HFFc6 (cell line): ENCODE results near the gene F12. TPM values are rescaled to one million over a fixed set of nuclear protein-coding genes. Genes with fewer than 3 reads are reported as not detected.

Experiments used
- DNase-seq: peaks from one replicate; pipeline ENCODE4 v3.0.0-alpha.2; 2018
- H3K27ac Mint-ChIP-seq: 2 replicates; pipeline ENCODE4 v1.8.0; 2020; ENCODE audit warnings: mild to moderate bottlenecking, mixed read lengths
- H3K27me3 Mint-ChIP-seq: 2 replicates; pipeline ENCODE4 v1.8.0; 2021; ENCODE audit warnings: mild to moderate bottlenecking, moderate library complexity, mixed read lengths; ENCODE audit not compliant: insufficient read depth
- H3K36me3 Mint-ChIP-seq: 2 replicates; pipeline ENCODE4 v1.8.0; 2021; ENCODE audit warnings: low read depth, mixed read lengths
- H3K4me1 Mint-ChIP-seq: 2 replicates; pipeline ENCODE4 v1.8.0; 2020; ENCODE audit warnings: low read depth, mixed read lengths
- H3K4me3 Mint-ChIP-seq: 2 replicates; pipeline ENCODE4 v1.8.0; 2020; ENCODE audit warnings: mild to moderate bottlenecking, moderate library complexity, mixed read lengths
- H3K9me3 Mint-ChIP-seq: 2 replicates; pipeline ENCODE4 v1.8.0; 2020; ENCODE audit warnings: mild to moderate bottlenecking, mixed read lengths
- total RNA-seq, 6 experiments: library from RNA; stranded (reverse); fragmentation: NEBNext Ultra II Directional; extraction: Animal tissue kit (Norgen Biotek cat#: 25700); gene quantifications; 2 replicates in 1 of 6; 3 replicates in 5 of 6; pipeline ENCODE4 v1.2.3, GENCODE V29; 2021
- TF ChIP-seq, protein P1 (sequence below): fragments of 200-600 bp; sonication (generic); IDR thresholded peaks from 2 replicates; pipeline ENCODE4 v1.5.0; 2021; ENCODE audit warnings: antibody characterized with exemption, mild to moderate bottlenecking

The F12 gene
- total RNA-seq, 6 experiments from 2014 or later = 0.63 to 1.2 (median 0.87) TPM

GRCh38 chr5:177387405-177387804, 22.0 kb downstream of the F12 start:
- Mint-ChIP-seq H3K9me3 (no peaks in the 10 kb centered on the region), H3K4me3 (no peak overlapping the region), H3K36me3 (no peaks in the 10 kb centered on the region), H3K27me3 (peaks cover 24% of the 10 kb centered on the region), H3K4me1 (peaks cover 27% of the 10 kb centered on the region), H3K27ac (no peak overlapping the region)
- TF ChIP-seq, protein P1, sequence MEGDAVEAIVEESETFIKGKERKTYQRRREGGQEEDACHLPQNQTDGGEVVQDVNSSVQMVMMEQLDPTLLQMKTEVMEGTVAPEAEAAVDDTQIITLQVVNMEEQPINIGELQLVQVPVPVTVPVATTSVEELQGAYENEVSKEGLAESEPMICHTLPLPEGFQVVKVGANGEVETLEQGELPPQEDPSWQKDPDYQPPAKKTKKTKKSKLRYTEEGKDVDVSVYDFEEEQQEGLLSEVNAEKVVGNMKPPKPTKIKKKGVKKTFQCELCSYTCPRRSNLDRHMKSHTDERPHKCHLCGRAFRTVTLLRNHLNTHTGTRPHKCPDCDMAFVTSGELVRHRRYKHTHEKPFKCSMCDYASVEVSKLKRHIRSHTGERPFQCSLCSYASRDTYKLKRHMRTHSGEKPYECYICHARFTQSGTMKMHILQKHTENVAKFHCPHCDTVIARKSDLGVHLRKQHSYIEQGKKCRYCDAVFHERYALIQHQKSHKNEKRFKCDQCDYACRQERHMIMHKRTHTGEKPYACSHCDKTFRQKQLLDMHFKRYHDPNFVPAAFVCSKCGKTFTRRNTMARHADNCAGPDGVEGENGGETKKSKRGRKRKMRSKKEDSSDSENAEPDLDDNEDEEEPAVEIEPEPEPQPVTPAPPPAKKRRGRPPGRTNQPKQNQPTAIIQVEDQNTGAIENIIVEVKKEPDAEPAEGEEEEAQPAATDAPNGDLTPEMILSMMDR = no peak
- DNase-seq = no peak

DNA sequence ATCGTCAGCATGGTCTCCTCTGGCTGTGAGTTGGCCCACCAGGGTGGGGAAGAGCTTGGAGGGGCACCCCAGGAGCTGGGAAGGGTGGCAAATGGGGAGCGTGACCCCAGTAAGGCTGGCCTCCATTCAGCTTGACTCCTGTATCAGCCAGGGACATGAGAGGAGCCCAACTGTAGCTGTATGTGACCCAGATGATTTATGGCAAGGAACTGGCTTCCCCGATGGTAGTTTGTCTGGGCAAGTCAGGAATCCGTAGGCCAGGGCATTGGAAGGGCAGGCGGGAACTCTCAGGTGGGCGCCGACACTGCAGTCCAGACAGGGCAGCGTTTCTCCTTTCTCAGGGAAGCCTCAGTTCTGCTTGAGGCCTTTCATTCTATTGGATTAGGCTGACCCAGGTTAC, 22.8 kb downstream of the F12 start:
- Mint-ChIP-seq H3K27me3 (peaks cover 26% of the 10 kb centered on the region), H3K36me3 (no peaks in the 10 kb centered on the region), H3K4me3 (no peak overlapping the region), H3K4me1 (peaks cover 27% of the 10 kb centered on the region), H3K27ac (no peak overlapping the region), H3K9me3 (no peaks in the 10 kb centered on the region)
- no peak for DNase-seq
- TF ChIP-seq, protein P1 = no peak

GRCh38 chr5:177385720-177386119, 23.6 kb downstream of the F12 start:
- TF ChIP-seq, protein P1 = no peak
- no peak for DNase-seq
- peaks cover 32% of the 10 kb centered on the region for H3K27me3 Mint-ChIP-seq
- no peak overlapping the region for H3K27ac Mint-ChIP-seq
- no peaks in the 10 kb centered on the region for H3K9me3 Mint-ChIP-seq
- no peaks in the 10 kb centered on the region for H3K36me3 Mint-ChIP-seq
- H3K4me3 Mint-ChIP-seq = no peak overlapping the region
- peaks cover 34% of the 10 kb centered on the region for H3K4me1 Mint-ChIP-seq

DNA sequence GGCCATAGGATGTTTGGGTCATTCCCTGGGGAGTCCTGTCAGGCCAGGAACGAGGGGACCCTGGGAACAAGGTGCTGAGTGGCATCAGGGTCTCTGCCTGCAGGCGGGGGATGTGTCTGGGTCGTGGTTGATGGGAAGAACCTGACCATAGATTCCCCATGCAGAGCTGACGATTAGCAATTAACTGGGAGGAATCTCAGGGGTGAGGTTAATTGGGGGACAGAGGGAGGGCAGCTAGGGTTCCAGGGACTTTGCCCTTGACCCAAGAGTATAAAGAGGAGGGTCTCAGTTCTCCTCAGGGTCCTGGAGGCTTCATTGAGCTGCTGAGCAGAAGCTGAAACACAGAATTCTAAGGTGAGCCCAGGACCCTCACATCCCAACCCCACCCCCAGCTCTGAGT, 25.2 kb downstream of the F12 start, which contains the start of gene SLC34A1:
TSS of gene SLC34A1 (plus strand) at position 301 of the 400 bp plus-strand sequence. CDS start 1,308 bp downstream, outside the sequence.
- no peak within 1 kb of the TSS for H3K27ac Mint-ChIP-seq
- no peak within 1 kb of the TSS for H3K4me3 Mint-ChIP-seq
- peaks cover 32% of the 10 kb centered on the region for H3K27me3 Mint-ChIP-seq
- H3K4me1 Mint-ChIP-seq = peaks cover 31% of the 10 kb centered on the region
- H3K36me3 Mint-ChIP-seq = no peaks in the 10 kb centered on the region
- TF ChIP-seq, protein P1 = no peak
- H3K9me3 Mint-ChIP-seq = no peaks in the 10 kb centered on the region
- DNase-seq = no peak

GRCh38 chr5:177383181-177383580, 26.2 kb downstream of the F12 start:
- DNase-seq = no peak
- Mint-ChIP-seq H3K27ac (no peak overlapping the region), H3K9me3 (no peaks in the 10 kb centered on the region), H3K36me3 (no peaks in the 10 kb centered on the region), H3K4me3 (no peak overlapping the region), H3K27me3 (peaks cover 32% of the 10 kb centered on the region), H3K4me1 (peaks cover 24% of the 10 kb centered on the region)
- TF ChIP-seq, protein P1 = no peak
